ENCODE data around the gene NEIL1. TPM values are rescaled to one million over a fixed set of nuclear protein-coding genes. Genes with fewer than 3 reads are reported as not detected.
A peak's percentile ranks its signal among the peaks of the same experiment; 100 is the strongest.
"Not testable (repeated sequence)": the region's sequence is repeated elsewhere in the genome, so short reads cannot be mapped to it uniquely, and the experiment has no call there.

Gene NEIL1
- polyA plus RNA-seq, 6 donors from 2014 or later: 16.7 to 59.2 (median 31.7) TPM

DNA sequence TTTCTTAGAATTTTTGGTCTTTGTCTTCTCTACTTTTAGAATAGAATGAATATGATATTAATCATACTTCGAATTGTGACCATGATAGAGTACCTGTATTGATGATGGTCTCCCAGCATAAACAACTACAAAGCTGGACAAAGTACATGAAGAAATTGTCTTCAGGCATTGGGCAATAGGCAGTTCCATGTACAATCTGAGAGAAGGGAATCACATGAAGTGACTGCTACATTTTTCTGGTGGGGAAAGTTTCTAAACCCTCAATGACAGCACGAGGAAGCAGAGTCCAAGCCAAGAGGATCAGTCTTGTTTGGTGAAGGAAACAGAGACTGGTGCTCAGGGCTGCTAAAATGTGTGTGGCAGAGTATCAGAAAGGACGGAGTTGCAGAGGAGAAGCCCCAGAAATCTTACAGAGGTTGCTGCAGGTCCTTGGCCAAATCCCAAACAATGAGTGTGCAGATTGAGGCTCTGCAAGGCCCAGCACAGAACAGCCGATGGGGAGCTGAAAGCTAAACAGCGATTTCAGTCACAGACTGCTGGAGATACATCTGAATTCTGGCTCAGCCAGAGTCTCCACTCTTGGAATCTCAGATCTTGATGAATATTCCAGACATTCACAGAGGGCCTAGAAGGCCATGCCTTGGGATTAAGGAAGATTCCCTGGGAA lies 27.5 kb upstream of the NEIL1 start:
- peaks cover 7 to 16% (median 9%) of the 10 kb centered on the region in 3 donors for H3K27me3 Mint-ChIP-seq
- H3K36me3 Mint-ChIP-seq; H3K4me1 Mint-ChIP-seq; H3K4me3 Mint-ChIP-seq; H3K9me3 Mint-ChIP-seq; DNase-seq; ATAC-seq (ENCODE audit: low read depth in 2 of 2); H3K27ac Mint-ChIP-seq: not testable (repeated sequence)

DNA sequence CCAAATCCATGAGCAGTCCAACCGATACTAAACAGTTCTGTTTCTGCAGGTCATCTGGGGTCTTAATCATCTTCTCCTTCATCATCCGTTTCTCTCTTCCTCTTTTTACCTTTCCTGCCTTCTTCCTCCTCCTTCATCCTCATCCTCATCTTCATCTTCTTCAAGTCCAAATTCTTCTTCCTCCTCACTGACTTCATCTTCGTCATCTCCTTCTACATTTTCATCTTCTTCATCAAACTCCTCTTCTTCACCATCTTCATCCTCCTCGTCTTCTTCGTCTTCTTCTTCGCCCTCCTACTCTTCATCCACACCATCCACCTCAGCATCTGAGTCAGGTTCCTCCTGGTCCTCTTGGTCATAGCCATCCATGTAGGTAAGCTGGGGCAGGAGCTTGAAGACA lies 25.1 kb upstream of the NEIL1 start:
- Mint-ChIP-seq H3K4me3 (no peak overlapping the region), H3K27ac (peak overlapping the region in 2 of 6 donors; percentile 0 to 67)
- no peak for ATAC-seq (ENCODE audit: low read depth in 2 of 2)

DNA sequence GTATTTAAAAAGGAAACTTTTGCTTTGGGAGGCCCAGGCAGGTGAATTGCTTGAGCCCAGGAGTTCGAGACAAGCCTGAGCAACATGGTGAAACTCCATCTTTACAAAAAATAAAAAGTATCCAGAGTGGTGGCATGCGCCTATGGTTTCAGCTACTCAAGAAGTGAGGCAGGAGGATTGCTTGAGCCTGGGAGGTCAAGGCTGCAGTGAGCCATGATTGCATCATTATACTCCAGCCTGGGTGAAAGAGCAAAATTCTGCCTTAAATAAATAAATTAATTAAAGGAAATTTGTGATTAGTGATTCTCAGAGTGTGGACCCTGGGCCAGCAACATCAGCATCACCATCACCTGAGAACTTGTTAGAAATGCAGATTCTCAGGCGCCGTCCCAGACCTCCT lies 20.9 kb upstream of the NEIL1 start:
- peaks cover 0 to 6% (median 0%) of the 10 kb centered on the region in 3 donors for H3K4me1 Mint-ChIP-seq
- peaks cover 9 to 25% (median 16%) of the 10 kb centered on the region in 3 donors for H3K27me3 Mint-ChIP-seq
- no peak overlapping the region for H3K27ac Mint-ChIP-seq
- no peaks in the 10 kb centered on the region for H3K36me3 Mint-ChIP-seq
- DNase-seq (no peak), ATAC-seq (ENCODE audit: low read depth in 2 of 2) (no peak)
- H3K4me3 Mint-ChIP-seq: no peak overlapping the region
- H3K9me3 Mint-ChIP-seq: no peaks in the 10 kb centered on the region

More for the DNA sequence above, 25.1 kb upstream of the NEIL1 start:
- Mint-ChIP-seq H3K4me1 (no peaks in the 10 kb centered on the region), H3K36me3 (no peaks in the 10 kb centered on the region), H3K9me3 (no peaks in the 10 kb centered on the region), H3K27me3 (peaks cover 7 to 17% (median 9%) of the 10 kb centered on the region in 3 donors)
- DNase-seq: no peak

DNA sequence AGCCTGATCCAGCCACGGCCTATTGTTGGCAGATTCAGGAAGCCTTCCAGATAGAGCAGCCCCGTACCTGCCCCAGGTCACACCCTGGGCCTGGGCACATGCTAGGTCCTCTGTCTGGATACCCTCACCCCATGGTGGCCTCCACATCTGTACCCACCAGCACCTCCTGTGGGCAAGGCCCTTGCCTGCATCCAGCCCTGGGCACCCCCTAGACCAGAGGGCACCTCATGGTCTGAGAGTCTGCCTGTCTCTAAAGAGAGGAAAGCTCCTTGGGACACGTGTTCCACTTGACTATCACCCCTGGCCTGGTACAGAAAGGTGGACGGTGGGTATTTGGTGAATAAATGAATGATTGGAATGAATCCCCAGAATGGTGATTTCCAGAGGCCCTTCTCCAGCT lies 19.8 kb upstream of the NEIL1 start:
- peak overlapping the region in 1 of 6 donors; percentile 39 for H3K27ac Mint-ChIP-seq
- no peak for ATAC-seq (ENCODE audit: low read depth in 2 of 2)
- H3K4me1 Mint-ChIP-seq: peaks cover 0 to 6% (median 0%) of the 10 kb centered on the region in 3 donors
- no peak overlapping the region for H3K4me3 Mint-ChIP-seq
- DNase-seq: no peak
- peaks cover 4 to 18% (median 10%) of the 10 kb centered on the region in 3 donors for H3K27me3 Mint-ChIP-seq
- H3K9me3 Mint-ChIP-seq: no peaks in the 10 kb centered on the region
- no peaks in the 10 kb centered on the region for H3K36me3 Mint-ChIP-seq

DNA sequence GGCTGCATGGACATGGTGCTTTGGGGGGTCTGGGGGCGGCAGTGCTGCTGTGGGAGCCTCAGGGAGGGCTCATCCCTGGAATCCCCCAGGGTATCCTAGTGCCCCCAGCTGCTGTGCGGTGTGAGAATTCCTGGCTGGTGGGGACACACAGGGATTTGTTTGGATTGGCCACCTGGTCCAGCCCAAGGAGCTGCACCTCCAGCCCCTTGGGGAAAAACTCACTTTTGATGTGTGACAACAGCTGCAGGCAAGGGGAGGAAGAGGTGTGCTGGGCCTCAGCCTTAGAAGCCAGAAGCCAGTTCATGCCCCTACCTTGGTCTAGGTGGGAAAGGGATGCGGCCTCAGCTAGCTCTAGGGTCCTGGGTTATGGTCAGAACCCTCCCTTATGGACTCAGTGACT lies 19.3 kb upstream of the NEIL1 start:
- Mint-ChIP-seq H3K9me3 (no peaks in the 10 kb centered on the region), H3K4me1 (peaks cover 0 to 6% (median 0%) of the 10 kb centered on the region in 3 donors), H3K27me3 (peaks cover 4 to 16% (median 8%) of the 10 kb centered on the region in 3 donors), H3K36me3 (no peaks in the 10 kb centered on the region), H3K27ac (peak overlapping the region in 1 of 6 donors; percentile 39), H3K4me3 (no peak overlapping the region)
- DNase-seq: no peak
- no peak for ATAC-seq (ENCODE audit: low read depth in 2 of 2)

DNA sequence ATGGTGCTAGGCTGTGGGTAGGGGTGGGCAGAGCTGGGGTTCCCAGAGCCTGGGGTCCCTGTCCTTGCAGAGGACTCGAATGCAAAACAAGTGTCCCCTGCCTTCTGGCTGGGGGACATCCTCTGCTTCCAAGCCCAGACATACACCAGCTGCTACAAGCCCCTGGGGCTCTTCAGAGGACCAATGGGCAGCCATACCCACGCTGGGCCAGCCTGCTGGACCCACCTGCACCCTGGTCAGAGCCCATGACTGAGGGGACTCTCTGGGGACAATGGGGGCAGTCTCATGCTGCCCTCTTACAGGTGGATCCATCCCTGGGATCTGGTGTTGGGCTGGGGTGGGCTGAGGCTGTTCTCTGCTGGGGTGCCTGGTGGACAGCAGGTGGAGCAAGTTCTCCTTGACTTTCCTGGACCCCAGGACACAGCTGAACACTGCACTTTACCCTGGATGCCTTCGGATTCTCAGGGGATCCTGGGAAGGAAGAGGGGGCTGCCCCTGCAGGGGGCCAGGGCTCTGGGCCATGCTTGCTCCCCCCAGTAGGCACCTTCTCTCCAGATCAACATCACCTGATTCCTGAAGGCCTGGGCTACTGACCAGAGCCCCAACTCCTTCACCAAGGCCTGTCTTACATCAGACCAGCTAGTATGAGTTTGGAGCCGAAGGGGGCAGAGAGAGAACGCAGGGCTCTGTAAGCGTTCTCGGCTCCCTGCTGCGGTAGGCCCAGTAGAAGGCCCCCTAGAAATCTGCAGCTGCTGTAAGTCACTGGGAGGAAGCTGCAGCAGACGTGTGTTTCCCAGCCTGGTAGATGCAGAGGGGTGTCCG lies 18.1 kb upstream of the NEIL1 start:
- H3K36me3 Mint-ChIP-seq: no peaks in the 10 kb centered on the region
- H3K4me3 Mint-ChIP-seq: no peak overlapping the region
- H3K27me3 Mint-ChIP-seq: peaks cover 2 to 16% (median 8%) of the 10 kb centered on the region in 3 donors
- no peaks in the 10 kb centered on the region for H3K9me3 Mint-ChIP-seq
- no peak overlapping the region for H3K27ac Mint-ChIP-seq
- H3K4me1 Mint-ChIP-seq: peaks cover 0 to 6% (median 0%) of the 10 kb centered on the region in 3 donors
- no peak for ATAC-seq (ENCODE audit: low read depth in 2 of 2)
- no peak for DNase-seq

DNA sequence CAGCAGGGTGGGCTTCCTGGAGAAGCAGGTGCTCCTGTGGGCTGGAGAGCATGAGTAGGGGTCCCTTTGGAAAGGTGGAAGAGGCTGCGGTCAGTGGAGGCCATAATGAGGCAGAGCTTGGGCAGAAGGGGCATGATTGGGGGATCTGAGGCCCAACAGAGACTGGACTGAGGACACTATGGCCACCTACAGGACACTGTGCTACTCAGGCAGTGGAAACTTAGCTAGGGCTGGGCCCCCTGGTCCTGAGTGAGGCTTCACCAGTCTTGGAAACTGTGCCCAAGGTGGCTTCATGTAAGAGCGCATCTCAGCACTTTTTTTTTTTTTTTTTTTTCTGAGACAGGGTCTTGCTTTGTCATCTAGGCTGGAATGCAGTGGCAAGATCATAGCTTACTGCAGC lies 17.3 kb upstream of the NEIL1 start:
- H3K36me3 Mint-ChIP-seq: no peaks in the 10 kb centered on the region
- H3K27me3 Mint-ChIP-seq: peaks cover 0 to 8% (median 8%) of the 10 kb centered on the region in 3 donors
- DNase-seq: no peak
- peaks cover 0 to 6% (median 0%) of the 10 kb centered on the region in 3 donors for H3K4me1 Mint-ChIP-seq
- no peak overlapping the region for H3K4me3 Mint-ChIP-seq
- no peak for ATAC-seq (ENCODE audit: low read depth in 2 of 2)
- H3K9me3 Mint-ChIP-seq: no peaks in the 10 kb centered on the region
- H3K27ac Mint-ChIP-seq: no peak overlapping the region

DNA sequence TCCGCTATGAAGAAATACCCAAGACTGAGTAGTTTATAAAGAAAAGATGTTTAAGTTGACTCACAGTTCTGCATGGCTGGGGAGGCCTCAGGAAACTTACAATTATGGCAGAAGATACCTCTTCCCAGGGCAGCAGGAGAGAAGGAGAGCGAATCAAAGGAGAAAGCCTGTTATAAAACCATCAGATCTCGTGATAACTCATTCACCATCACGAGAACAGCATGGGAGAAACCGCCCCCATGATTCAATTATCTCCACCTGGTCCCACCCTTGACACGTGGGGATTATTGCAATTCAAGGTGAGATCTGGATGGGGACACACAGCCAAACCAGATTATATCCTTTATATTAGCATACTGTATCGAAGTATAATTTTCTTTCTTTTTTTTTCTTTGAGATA lies 14.7 kb upstream of the NEIL1 start:
- not testable (repeated sequence) for H3K9me3 Mint-ChIP-seq; DNase-seq; ATAC-seq (ENCODE audit: low read depth in 2 of 2); H3K27ac Mint-ChIP-seq; H3K27me3 Mint-ChIP-seq; H3K36me3 Mint-ChIP-seq
- Mint-ChIP-seq H3K4me3 (peak overlapping the region in 1 of 8 donors; percentile 25), H3K4me1 (peaks cover 14 to 21% (median 19%) of the 10 kb centered on the region in 3 donors)

DNA sequence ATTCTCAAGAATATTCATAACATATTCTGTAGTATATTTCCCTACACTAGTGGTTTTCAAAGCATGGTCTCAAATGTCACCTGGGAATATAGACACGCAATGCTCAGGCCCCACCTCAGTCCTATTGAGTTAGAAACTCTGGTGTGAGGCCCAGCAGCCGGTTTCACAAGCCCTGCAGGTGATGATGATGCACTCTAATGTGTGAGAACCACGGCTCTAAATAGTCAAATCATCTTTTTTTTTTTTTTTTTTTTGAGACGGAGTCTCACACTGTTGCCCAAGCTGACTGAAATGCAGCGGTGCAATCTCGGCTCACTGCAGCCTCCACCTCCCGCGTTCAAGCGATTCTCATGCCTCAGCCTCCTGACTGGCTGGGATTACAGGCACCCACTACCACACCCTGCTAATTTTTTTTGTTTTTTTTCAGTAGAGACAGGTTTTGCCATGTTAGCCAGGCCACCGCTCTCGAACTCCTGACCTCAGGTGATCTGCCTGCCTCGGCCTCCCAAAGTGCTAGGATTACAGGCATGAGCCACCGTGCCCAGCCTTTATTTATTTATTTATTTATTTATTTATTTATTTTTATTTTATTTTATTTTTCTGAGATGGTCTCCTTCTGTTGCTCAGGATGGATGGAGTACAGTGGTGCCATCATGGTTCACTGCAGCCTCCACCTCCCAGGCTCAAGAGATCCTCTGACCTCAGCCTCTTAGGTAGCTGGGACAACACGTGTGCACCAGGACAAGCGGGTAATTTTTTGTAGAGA lies 13.0 kb upstream of the NEIL1 start:
- H3K9me3 Mint-ChIP-seq, H3K27me3 Mint-ChIP-seq, DNase-seq, H3K36me3 Mint-ChIP-seq: not testable (repeated sequence)
- Mint-ChIP-seq H3K4me1 (peaks cover 14 to 24% (median 23%) of the 10 kb centered on the region in 3 donors), H3K27ac (peak overlapping the region in 3 of 6 donors; percentile 47 to 66 (median 63)), H3K4me3 (peak overlapping the region in 2 of 8 donors; percentile 57 to 88)
- peak in 1 of 2 donors; percentile 37 for ATAC-seq (ENCODE audit: low read depth in 2 of 2)

DNA sequence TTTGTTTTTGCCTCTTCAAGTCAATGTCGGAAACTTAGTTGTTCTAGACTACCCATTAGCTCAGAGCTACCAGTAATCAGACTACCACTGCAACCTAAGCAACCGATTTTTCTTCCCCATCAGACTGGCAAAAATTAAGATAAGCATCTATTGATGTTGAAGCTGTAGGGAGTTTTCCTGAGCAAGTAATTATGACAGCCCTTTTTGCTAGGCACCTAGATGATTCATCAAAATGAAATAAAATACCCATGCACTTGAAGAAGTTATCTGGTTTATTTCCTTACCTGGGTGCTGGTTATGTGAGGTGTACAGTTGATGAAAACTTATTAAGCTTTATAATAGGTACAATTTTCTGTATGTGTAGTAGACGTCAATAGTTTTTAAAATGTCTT lies 11.5 kb upstream of the NEIL1 start:
- DNase-seq: no peak
- H3K27me3 Mint-ChIP-seq: no peaks in the 10 kb centered on the region
- H3K27ac Mint-ChIP-seq: peak overlapping the region in 5 of 6 donors; percentile 74 to 98 (median 97)
- peaks cover 18 to 27% (median 24%) of the 10 kb centered on the region in 3 donors for H3K4me1 Mint-ChIP-seq
- H3K4me3 Mint-ChIP-seq: peak overlapping the region; percentile 88 to 98 (median 94)
- H3K36me3 Mint-ChIP-seq: no peaks in the 10 kb centered on the region
- H3K9me3 Mint-ChIP-seq: no peaks in the 10 kb centered on the region
- no peak for ATAC-seq (ENCODE audit: low read depth in 2 of 2)

DNA sequence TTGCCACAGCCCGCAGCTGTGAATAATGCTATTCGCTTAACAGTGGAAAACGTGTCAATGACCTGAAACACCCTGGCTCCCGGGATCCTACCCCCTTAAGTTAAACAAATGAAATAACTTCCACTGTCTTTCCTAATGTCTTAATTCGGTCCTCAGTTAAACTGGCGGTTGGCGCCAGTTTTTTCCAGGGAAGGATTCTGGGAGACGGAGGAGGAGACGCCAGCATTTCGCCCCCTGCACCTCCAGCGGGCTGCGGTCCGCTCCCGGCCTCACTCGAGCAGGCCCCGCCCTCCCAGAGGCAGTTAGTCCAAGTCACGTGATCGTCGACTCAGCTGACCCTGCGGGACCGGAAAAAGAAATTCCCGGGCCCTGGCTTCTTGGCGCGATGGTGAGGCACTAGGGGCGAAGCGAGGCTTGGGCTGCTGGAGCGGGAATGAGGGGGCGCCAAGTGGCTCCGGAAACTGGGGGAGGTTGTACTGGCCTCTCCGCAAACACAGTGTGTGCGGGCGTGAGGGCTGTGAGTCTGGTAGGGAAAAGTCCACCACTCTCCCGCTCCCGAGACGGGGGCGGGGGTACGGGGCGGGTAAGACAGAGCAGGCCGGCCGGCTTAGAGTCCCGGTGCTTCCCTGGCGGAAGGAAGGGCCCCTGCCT lies 11.0 kb upstream of the NEIL1 start, which contains the start of gene COMMD4:
Gene COMMD4 (plus strand): TSS at position 359 of the 651 bp plus-strand sequence. CDS start 27 bp downstream, at position 386.
- Mint-ChIP-seq H3K4me3 (peak within 1 kb of the TSS; percentile 88 to 98 (median 94)), H3K9me3 (no peaks in the 10 kb centered on the region), H3K27me3 (no peaks in the 10 kb centered on the region), H3K4me1 (peaks cover 18 to 27% (median 24%) of the 10 kb centered on the region in 3 donors), H3K27ac (peak within 1 kb of the TSS; percentile 74 to 98 (median 97)), H3K36me3 (no peaks in the 10 kb centered on the region)
- peak; percentile 55 for DNase-seq
- peak; percentile 78 for ATAC-seq (ENCODE audit: low read depth in 2 of 2)

DNA sequence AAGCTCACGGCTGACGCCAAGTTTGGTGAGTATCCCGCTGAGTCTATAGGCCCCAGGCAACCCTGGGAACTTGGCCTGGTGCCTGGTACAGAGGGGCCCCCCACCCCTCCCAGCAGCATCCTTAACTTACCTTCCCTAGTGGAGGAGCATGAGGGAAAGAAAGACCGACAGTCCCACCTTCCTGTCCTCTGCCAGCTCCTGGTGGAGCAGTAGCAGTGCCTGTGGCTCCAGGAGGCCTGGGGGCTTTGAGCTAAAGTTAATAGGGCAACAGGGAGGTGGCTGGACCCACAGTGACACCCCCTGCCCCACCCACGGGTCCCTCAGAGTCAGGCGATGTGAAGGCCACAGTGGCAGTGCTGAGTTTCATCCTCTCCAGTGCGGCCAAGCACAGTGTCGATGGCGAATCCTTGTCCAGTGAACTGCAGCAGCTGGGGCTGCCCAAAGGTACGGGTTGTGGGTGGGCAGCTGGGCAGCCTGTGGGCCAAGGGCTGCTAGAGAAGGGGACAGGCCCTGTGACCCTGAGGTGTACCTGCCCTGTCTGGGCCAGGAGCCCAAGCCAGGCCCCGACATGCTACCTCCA lies 8.1 kb upstream of the NEIL1 start:
- peaks cover 18 to 27% (median 24%) of the 10 kb centered on the region in 3 donors for H3K4me1 Mint-ChIP-seq
- H3K27me3 Mint-ChIP-seq: no peaks in the 10 kb centered on the region
- no peaks in the 10 kb centered on the region for H3K9me3 Mint-ChIP-seq
- ATAC-seq (ENCODE audit: low read depth in 2 of 2) (no peak), DNase-seq (no peak)
- peak overlapping the region in 2 of 6 donors; percentile 39 to 93 for H3K27ac Mint-ChIP-seq
- H3K36me3 Mint-ChIP-seq: no peaks in the 10 kb centered on the region
- peak overlapping the region in 2 of 8 donors; percentile 40 to 55 for H3K4me3 Mint-ChIP-seq
